Midbrain (tissue), 1 donor: ENCODE data around the gene PCMT1.

Source experiments
- DNase-seq: peaks from one replicate; lab custom pipeline; 2025; lab: John Stamatoyannopoulos, UW

The PCMT1 gene

GRCh38 chr6:149855040-149855654, 105.6 kb downstream of the PCMT1 start:
- no peak for DNase-seq

DNA sequence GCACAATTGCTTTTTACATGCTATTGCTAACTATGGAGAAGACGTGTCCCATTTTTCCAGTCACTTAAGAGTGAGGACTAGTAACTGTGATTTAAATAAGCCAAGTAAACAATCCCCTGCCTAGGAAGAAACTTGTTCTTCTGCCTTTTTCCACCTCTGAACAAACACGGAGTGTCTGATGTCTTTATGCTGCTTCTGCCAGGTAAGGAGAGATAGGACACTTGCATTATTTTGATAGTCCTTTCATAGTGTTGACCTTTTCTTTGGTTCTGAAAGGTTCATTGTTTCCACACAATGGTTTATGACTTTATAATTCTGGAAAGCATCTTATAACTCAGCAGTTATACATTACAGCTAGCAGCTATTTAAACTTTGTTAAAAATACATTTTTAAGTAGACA, 106.2 kb downstream of the PCMT1 start:
- DNase-seq, result no peak

DNA sequence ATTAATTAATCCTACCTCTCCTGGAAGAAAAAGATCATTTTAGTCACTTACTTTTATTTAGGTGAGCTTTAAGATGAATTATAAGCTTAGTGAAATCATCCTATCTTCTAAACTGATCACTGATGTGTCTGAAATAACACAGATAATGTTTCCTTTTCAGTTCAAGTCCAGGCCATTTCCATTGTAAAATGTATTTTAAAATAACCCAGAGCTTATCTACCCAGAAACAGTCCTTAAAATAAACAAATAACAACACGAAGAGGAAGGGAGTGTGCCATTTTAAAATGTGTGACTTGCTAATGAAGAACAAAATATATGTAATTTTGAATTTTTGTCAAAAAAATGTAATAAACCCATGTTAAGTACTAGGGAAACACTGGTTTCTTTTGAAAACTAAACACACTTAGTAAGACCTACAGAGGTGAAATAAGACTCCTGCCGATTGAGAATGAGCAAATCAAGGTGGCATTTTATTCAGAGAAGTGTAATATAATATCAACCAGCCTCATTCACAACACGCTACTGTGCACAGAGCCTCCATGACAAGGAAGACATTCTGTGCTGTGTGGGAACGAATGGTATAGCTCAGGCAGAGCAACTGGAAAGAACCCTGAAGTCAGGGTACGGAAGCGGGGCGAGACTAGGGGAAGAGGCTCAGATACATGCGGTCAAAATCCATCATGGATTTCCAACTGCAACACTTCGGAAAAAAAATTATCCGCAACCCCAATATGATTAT, 106.9 kb downstream of the PCMT1 start:
- DNase-seq, result no peak

GRCh38 chr6:149857541-149857940, 108.0 kb downstream of the PCMT1 start:
- no peak for DNase-seq

DNA sequence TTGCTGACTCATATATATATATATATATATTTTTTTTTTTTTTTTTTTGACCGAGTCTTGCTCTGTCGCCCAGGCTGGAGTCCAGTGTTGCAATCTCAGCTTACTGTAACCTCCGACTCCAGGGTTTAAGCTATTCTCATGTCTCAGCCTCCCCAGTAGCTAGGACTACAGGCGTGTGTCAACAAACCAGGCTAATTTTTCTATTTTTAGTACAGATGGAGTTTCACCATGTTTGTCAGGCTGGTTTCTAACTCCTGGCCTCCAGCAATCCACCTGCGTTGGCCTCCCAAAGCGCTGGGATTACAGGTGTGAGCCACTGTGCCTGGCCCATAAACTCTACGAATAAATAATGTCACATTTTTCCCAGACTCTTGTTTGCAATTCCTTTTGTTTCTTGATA, 109.8 kb downstream of the PCMT1 start:
- no peak for DNase-seq

DNA sequence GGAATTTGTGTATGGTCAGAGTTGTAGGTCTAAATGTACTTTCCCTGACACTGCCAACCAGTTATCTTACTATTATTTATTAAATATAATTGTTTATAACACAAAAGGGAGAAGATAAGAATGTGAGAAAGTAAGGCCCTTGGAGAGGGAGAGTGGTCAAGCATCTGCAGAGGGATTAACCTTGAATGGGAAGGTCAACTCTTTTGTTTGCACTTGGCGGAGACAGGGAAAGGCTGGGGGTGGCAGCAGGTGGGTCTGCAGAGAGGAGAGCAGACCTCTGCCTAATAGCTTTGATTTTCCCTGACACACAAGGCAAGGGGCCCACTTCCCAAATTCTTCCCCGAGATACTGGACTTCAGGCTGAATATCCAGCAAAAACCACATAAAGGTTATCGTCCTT, 110.4 kb downstream of the PCMT1 start:
- no peak for DNase-seq

DNA sequence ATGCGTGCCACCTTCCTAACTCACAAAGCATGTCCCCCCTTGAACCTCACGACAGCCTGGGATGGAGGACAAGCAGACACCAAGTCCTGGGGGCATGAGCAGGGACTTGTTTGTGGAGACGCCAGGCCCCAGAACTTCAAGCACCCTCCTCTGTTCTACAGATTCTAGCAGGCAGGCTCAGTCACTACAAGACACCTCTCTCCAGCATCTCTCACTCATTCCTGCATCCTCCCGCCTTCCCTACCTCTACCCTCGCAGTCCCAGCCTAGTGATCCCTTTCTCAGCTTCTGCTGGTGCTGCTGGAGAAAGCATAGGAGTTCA, 110.9 kb downstream of the PCMT1 start:
- no peak for DNase-seq
